HepG2 (cell line): ENCODE results near the gene RSKR.

Experiments used
- BHLHE40 ChIP-seq: IDR thresholded peaks from 2 replicates; pipeline ENCODE4 v1.6.1; 2011; ENCODE audit warnings: low read length, improper control_type of control experiment
- CBFB ChIP-seq: sonication (generic); formaldehyde crosslinking; IDR thresholded peaks from 2 replicates; pipeline ENCODE4 v1.4.0; 2020; ENCODE audit warnings: missing genetic modification reagents
- CCAR2 ChIP-seq: fragments of 200-400 bp; formaldehyde crosslinking; optimal IDR thresholded peaks from 2 replicates; pipeline ENCODE3; 2018; ENCODE audit warnings: low read depth, mild to moderate bottlenecking, low read length, moderate library complexity
- GLI4 ChIP-seq: sonication (generic); formaldehyde crosslinking; IDR thresholded peaks from 2 replicates; pipeline ENCODE4 v1.5.1; 2020; ENCODE audit warnings: missing genetic modification reagents, mild to moderate bottlenecking, moderate library complexity, borderline replicate concordance
- KMT2B ChIP-seq: IDR thresholded peaks from 2 replicates; pipeline ENCODE4 v1.6.1; 2016; ENCODE audit warnings: missing genetic modification reagents, missing compliant biosample characterization
- MYC ChIP-seq: sonication (generic); formaldehyde crosslinking; IDR thresholded peaks from 2 replicates; pipeline ENCODE4 v1.9.0; 2021; ENCODE audit warnings: missing genetic modification reagents, borderline replicate concordance
- PITX1 ChIP-seq: sonication (generic); formaldehyde crosslinking; IDR thresholded peaks from 2 replicates; pipeline ENCODE4 v1.5.1; 2020; ENCODE audit warnings: mild to moderate bottlenecking, missing genetic modification reagents
- SAP130 ChIP-seq: IDR thresholded peaks from 2 replicates; pipeline ENCODE4 v1.6.1; 2016; ENCODE audit warnings: low read depth
- SP1 ChIP-seq, 2 experiments: fragments of 450-650 bp in 1 of 2; sonication (generic) in 1 of 2; formaldehyde crosslinking in 1 of 2; IDR thresholded peaks; 2 replicates each; pipeline versions ENCODE4 v1.4.0 to v1.6.1; 2016 to 2020; ENCODE audit warnings: missing genetic modification reagents in 1 of 2
- ZNF143 ChIP-seq: sonication (generic); formaldehyde crosslinking; IDR thresholded peaks from 2 replicates; pipeline ENCODE4 v1.4.0; 2020; ENCODE audit warnings: missing genetic modification reagents
- ZNF569 ChIP-seq: sonication (generic); formaldehyde crosslinking; IDR thresholded peaks from 2 replicates; pipeline ENCODE4 v1.5.0; 2020; ENCODE audit warnings: mild to moderate bottlenecking, missing genetic modification reagents, moderate library complexity, borderline replicate concordance
- ZNF713 ChIP-seq: sonication (generic); formaldehyde crosslinking; IDR thresholded peaks from 2 replicates; pipeline ENCODE4 v1.4.0; 2020; ENCODE audit warnings: mild to moderate bottlenecking, missing genetic modification reagents
- TF ChIP-seq, protein P1 (sequence below): sonication (generic); formaldehyde crosslinking; IDR thresholded peaks from 2 replicates; pipeline ENCODE4 v1.5.1; 2020; ENCODE audit warnings: mild to moderate bottlenecking, missing genetic modification reagents, moderate library complexity

DNA sequence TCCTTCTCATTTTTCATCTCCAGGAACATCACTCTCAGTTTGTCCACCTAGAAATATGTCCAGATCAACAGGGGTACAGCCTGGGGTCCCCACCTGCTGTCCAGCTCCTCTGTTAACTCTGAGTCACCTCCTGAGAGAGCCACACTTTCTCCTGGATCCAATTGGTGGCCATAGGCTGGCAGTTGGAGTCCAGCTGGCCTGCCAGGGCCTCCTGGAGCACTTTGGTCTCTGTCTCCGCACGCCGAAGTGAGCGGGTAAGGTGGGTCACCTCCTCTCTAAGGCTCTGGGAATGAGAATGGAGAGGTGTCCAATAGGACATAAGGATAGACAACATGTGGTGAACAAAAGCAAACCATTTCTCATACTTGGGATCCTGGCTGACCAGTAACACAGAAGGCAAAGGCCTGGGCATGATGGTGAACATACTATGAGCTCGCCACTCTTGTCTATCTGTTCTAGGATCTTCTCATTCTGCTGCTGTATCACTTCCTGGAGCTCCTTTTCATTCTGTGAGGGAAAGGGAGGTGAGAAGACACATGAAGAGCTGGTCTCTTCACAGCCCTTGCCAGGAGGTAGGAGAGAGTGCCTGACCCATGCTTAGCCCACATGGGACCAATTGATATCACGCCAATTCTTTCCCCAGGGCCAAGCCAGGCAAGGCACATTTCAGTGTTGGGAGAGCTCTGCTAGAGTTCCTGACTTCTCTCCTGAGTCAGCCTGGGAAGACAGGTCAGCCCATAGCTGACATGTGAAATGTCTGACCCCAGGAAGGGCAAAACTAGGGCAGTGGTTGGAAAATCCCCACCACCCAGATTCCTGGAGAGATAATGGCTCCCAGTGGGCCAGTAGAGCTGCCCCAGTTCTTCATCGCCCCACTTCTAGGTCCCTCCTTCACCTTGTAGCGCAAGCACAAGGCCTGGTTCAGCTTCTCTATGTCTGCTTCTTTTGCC, 35.5 kb downstream of the RSKR start:
- TF ChIP-seq SP1 (IDR thresholded peaks at IDR 0.05) (no peak), SP1 (CRISPR knock-in tag; IDR thresholded peaks at IDR 0.05) (no peak), ZNF713 (no peak), MYC (CRISPR knock-in tag) (no peak), KMT2B (CRISPR knock-in tag) (no peak), PITX1 (CRISPR knock-in tag) (no peak), BHLHE40 (no peak), CCAR2 (no peak), CBFB (CRISPR knock-in tag) (no peak), GLI4 (CRISPR knock-in tag) (no peak), ZNF569 (CRISPR knock-in tag) (no peak), SAP130 (CRISPR knock-in tag) (no peak), ZNF143 (CRISPR knock-in tag) (no peak)
- TF ChIP-seq, protein P1, sequence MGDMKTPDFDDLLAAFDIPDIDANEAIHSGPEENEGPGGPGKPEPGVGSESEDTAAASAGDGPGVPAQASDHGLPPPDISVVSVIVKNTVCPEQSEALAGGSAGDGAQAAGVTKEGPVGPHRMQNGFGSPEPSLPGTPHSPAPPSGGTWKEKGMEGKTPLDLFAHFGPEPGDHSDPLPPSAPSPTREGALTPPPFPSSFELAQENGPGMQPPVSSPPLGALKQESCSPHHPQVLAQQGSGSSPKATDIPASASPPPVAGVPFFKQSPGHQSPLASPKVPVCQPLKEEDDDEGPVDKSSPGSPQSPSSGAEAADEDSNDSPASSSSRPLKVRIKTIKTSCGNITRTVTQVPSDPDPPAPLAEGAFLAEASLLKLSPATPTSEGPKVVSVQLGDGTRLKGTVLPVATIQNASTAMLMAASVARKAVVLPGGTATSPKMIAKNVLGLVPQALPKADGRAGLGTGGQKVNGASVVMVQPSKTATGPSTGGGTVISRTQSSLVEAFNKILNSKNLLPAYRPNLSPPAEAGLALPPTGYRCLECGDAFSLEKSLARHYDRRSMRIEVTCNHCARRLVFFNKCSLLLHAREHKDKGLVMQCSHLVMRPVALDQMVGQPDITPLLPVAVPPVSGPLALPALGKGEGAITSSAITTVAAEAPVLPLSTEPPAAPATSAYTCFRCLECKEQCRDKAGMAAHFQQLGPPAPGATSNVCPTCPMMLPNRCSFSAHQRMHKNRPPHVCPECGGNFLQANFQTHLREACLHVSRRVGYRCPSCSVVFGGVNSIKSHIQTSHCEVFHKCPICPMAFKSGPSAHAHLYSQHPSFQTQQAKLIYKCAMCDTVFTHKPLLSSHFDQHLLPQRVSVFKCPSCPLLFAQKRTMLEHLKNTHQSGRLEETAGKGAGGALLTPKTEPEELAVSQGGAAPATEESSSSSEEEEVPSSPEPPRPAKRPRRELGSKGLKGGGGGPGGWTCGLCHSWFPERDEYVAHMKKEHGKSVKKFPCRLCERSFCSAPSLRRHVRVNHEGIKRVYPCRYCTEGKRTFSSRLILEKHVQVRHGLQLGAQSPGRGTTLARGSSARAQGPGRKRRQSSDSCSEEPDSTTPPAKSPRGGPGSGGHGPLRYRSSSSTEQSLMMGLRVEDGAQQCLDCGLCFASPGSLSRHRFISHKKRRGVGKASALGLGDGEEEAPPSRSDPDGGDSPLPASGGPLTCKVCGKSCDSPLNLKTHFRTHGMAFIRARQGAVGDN (CRISPR knock-in tag): no peak
